Measurements from ENCODE around the gene POLN.
"Not testable (repeated sequence)": the region's sequence is repeated elsewhere in the genome, so short reads cannot be mapped to it uniquely, and the experiment has no call there.

- not testable (repeated sequence) for TF ChIP-seq CTCF (conservative IDR thresholded peaks at IDR 0.05; ENCODE audit: low read depth, low read length); POLR2A (IDR thresholded peaks at IDR 0.05; ENCODE audit: low read depth, low read length); CHD1 (IDR thresholded peaks at IDR 0.05; ENCODE audit: low read depth, low read length); ELK1 (IDR thresholded peaks at IDR 0.05; ENCODE audit: borderline replicate concordance, low read depth, low read length); CEBPB (IDR thresholded peaks at IDR 0.05; ENCODE audit: low read depth, low read length); SMC3 (IDR thresholded peaks at IDR 0.05; ENCODE audit: low read depth, low read length); RCOR1 (IDR thresholded peaks at IDR 0.05; ENCODE audit: insufficient replicate concordance, low read length); USF2 (IDR thresholded peaks at IDR 0.05; ENCODE audit: low read depth, low read length); MAZ (IDR thresholded peaks at IDR 0.05; ENCODE audit: borderline replicate concordance, low read depth, low read length); MAFK (IDR thresholded peaks at IDR 0.05; ENCODE audit: low read depth, low read length)
Measured at GRCh38 chr4:2221378-2221777, 20.5 kb downstream of the POLN start.

Measured in IMR-90 (cell line).